GM12864 (cell line): Measurements from ENCODE around the gene NTMT1.
"Not testable (repeated sequence)": the region's sequence is repeated elsewhere in the genome, so short reads cannot be mapped to it uniquely, and the experiment has no call there.

Source experiments
- DNase-seq: peaks from one replicate; pipeline ENCODE4 v3.0.0-alpha.2; 2011; ENCODE audit warnings: low read depth
- H3K4me3 ChIP-seq: 2 replicates; pipeline ENCODE4 v1.5.1; 2011; ENCODE audit warnings: mild to moderate bottlenecking, low read depth, low read length, control low read depth
- TF ChIP-seq, protein P1 (sequence below): IDR thresholded peaks from 2 replicates; pipeline ENCODE4 v1.5.1; 2011; ENCODE audit warnings: low read depth, mild to moderate bottlenecking, moderate library complexity, low read length, control low read depth, inconsistent platforms; ENCODE audit errors: missing control alignments

NTMT1 gene

DNA sequence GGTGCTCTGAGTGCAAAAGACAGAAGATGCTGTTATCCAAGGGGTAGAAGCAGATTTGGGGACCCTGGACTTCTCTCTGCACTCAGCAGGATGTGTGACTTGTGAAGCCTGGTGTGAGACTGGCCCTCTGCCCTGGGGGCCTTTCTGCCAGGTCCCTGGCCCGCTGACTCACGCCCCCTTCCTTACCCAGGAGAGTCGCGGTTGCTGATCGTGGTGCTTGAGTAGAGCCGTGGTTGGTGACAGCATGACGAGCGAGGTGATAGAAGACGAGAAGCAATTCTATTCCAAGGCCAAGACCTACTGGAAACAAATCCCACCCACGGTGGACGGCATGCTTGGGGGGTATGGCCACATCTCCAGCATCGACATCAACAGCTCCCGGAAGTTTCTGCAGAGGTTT is 6.5 kb downstream of the NTMT1 start:
- H3K4me3 ChIP-seq: no peak overlapping the region
- no peak for DNase-seq
- TF ChIP-seq, protein P1, sequence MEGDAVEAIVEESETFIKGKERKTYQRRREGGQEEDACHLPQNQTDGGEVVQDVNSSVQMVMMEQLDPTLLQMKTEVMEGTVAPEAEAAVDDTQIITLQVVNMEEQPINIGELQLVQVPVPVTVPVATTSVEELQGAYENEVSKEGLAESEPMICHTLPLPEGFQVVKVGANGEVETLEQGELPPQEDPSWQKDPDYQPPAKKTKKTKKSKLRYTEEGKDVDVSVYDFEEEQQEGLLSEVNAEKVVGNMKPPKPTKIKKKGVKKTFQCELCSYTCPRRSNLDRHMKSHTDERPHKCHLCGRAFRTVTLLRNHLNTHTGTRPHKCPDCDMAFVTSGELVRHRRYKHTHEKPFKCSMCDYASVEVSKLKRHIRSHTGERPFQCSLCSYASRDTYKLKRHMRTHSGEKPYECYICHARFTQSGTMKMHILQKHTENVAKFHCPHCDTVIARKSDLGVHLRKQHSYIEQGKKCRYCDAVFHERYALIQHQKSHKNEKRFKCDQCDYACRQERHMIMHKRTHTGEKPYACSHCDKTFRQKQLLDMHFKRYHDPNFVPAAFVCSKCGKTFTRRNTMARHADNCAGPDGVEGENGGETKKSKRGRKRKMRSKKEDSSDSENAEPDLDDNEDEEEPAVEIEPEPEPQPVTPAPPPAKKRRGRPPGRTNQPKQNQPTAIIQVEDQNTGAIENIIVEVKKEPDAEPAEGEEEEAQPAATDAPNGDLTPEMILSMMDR: no peak

DNA sequence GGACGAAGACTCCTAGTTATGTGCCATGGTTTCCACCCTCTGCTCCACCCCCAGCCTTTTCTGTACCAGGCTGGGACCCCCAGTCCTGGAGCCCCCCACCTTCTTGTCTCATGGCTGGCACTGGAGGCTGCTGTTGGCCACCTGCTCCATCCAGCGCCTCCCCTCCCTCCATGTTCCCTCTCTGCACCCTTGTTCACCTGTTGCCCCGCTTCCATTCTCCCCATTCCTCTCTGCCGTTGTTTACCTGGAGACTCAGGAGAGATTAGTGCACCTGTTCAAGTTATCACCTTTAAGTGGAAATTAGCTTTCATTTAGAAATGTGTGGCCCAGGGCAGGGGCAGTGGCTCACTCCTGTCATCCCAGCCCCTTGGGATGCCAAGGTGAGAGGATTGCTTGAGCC is 7.2 kb downstream of the NTMT1 start:
- no peak overlapping the region for H3K4me3 ChIP-seq
- TF ChIP-seq, protein P1: no peak
- no peak for DNase-seq

DNA sequence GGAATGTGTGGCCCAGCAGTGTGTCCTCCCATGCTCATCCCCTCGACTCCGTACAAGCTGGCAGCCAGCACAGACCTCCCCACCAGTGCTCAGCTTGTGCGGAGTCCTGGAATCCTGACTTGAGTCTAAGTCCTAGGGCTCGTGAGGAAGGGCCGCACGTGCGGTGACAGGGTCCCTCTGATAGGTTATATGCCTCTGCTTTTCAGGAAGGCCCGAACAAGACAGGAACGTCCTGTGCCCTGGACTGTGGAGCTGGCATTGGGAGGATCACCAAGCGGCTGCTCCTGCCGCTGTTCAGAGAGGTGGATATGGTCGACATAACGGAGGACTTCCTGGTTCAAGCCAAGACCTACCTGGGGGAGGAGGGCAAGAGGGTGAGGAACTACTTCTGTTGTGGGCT is 7.9 kb downstream of the NTMT1 start:
- H3K4me3 ChIP-seq: no peak overlapping the region
- DNase-seq: no peak
- TF ChIP-seq, protein P1: no peak

DNA sequence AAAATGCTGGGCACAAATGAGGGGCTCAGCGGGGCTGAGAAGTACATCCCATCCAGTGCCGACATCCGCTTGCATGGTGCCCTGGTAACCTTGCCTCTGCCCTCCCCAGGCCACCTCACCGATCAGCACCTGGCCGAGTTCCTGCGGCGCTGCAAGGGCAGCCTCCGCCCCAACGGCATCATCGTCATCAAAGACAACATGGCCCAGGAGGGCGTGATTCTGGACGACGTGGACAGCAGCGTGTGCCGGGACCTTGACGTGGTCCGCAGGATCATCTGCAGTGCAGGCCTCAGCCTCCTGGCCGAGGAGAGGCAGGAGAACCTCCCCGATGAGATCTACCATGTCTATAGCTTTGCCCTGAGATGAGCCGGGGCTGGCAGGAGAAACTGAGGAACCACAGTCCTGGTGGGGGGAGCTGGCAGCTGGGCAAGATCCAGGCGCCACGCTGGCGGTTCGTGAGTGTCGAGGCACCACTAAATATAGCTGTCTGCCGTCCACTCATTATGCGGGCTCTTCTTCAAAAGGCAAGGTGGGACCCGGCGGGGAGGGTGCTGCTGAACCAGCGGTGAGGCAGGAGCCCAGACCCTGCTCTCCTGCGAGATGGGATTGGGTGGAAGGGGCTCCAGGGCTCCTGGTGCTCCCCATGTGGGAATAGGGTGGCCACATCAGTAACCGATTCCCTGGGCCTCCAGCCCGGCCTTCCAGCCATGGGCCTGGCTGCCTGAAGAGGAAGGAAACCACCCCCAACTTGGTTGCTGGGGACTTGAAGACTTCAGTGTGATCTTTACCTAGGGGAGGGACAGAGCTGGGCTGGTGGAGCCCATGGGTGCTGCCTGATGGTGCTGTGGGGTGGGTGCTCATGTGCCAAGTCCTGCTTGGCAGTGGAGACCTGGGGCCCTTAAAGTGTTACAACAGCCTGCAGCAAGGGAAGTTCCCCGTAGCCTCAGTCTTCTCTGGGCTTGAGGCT is 9.4 kb downstream of the NTMT1 start:
- DNase-seq: no peak
- TF ChIP-seq, protein P1: no peak
- no peak overlapping the region for H3K4me3 ChIP-seq

GRCh38 chr9:129636343-129636742 is 10.4 kb downstream of the NTMT1 start:
- not testable (repeated sequence) for H3K4me3 ChIP-seq, DNase-seq

DNA sequence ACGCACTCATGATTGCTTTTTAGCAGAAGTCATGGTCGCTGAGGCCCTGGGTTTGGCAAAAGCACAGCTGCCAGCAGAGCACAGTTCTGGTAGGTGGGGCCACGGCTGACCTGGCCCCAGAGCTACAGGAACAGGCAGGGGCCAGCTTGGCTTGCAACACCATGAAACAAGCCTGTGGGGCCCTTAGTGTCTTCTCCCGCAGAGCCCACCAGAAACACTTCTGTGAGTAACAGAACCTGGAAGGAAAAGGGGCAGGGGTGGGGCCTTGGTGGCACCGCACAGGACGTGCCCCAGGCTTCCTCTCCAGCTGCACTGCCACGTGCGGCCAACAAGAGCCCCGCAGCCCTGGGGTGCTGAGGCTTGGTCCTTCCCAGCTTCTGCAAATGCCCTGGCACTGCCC is 11.1 kb downstream of the NTMT1 start:
- H3K4me3 ChIP-seq: no peak overlapping the region
- TF ChIP-seq, protein P1: no peak
- DNase-seq: no peak

- TF ChIP-seq, protein P1: no peak
- no peak for DNase-seq
- H3K4me3 ChIP-seq: no peak overlapping the region
These were observed 11.9 kb downstream of the NTMT1 start for GRCh38 chr9:129637673-129638439.
